ENCODE results near the gene UMODL1. TPM values are rescaled to one million over a fixed set of nuclear protein-coding genes. Genes with fewer than 3 reads are reported as not detected.

UMODL1 gene
- total RNA-seq, 1 experiment from 2014 or later = not detected

DNA sequence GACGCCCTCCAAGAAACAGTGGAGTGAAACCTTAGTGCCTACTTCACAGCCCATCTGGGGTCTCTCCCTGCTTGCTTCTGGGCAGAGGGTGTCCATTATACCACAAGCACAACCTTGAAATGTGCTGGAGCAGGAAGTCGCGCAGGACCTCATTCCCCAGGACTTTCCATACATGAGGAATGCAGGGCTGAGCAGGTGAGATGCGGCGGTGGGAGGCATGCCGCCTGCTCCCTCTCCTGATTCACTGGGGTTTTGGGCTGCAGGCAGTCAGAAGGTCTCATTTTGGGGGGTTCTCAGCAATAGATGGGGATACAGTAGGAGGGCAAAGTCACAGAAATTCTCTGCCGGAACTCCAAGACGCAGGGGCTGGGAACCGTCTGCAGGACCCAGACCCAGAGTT, 15.7 kb upstream of the UMODL1 start:
- H4K20me1 ChIP-seq (ENCODE audit: insufficient read depth) = no peaks in the 10 kb centered on the region
- ChIA-PET CTCF (no interaction called here), POLR2A (ENCODE audit: unreplicated experiment) (no interaction called here)
- intact Hi-C loops (cut with micrococcal nuclease; ENCODE audit: unreplicated experiment) = no loop called here
- H3K9me2 ChIP-seq (ENCODE audit: insufficient read depth) = no peaks in the 10 kb centered on the region
- H3K9me3 ChIP-seq (ENCODE audit: insufficient read depth, low read depth) = no peaks in the 10 kb centered on the region
- H3K79me2 ChIP-seq (ENCODE audit: low read depth) = no peaks in the 10 kb centered on the region
- no peak overlapping the region for H2AFZ ChIP-seq
- TF ChIP-seq, protein P1, sequence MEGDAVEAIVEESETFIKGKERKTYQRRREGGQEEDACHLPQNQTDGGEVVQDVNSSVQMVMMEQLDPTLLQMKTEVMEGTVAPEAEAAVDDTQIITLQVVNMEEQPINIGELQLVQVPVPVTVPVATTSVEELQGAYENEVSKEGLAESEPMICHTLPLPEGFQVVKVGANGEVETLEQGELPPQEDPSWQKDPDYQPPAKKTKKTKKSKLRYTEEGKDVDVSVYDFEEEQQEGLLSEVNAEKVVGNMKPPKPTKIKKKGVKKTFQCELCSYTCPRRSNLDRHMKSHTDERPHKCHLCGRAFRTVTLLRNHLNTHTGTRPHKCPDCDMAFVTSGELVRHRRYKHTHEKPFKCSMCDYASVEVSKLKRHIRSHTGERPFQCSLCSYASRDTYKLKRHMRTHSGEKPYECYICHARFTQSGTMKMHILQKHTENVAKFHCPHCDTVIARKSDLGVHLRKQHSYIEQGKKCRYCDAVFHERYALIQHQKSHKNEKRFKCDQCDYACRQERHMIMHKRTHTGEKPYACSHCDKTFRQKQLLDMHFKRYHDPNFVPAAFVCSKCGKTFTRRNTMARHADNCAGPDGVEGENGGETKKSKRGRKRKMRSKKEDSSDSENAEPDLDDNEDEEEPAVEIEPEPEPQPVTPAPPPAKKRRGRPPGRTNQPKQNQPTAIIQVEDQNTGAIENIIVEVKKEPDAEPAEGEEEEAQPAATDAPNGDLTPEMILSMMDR (conservative IDR thresholded peaks at IDR 0.05) = no peak
- TF ChIP-seq EZH2 (IDR thresholded peaks at IDR 0.05; ENCODE audit: low read depth) = no peak
- no peak for DNase-seq
- H3K4me3 ChIP-seq = no peak overlapping the region
- no peak overlapping the region for H3K27ac ChIP-seq
- H3K4me1 ChIP-seq (replicated peaks; ENCODE audit: insufficient read depth) = peaks cover 26% of the 10 kb centered on the region
- peaks cover 5% of the 10 kb centered on the region; the same call in 1 of the 2 replicates for H3K27me3 ChIP-seq (ENCODE audit: insufficient read depth, low read depth)
- BruUV-seq (replicated peaks) = no TSS peak
- no peaks in the 10 kb centered on the region for H3K36me3 ChIP-seq (ENCODE audit: low read depth)
- peaks cover 23% of the 10 kb centered on the region; the same call in 1 of the 2 replicates for H3F3A ChIP-seq (ENCODE audit: insufficient read depth, low read depth)
- H3K4me2 ChIP-seq = no peak overlapping the region

DNA sequence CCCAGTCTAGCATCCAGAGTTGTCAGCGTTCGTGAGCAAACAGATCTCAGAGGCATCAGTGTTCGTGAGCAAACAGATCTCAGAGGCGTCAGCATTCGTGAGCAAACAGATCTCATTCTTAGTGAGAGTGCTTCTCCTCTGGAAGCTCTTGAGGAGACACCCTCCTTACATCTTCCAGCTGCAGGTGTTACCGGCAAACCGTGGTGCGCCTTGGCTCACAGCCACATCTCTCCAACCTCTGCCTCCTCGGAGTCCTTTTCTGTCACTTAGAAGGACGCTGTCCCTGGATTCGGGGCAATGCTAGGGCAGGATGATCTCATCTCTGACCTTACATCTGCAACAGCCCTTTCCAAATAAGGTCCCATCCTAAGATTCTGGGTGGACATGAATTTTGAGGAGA, 14.6 kb upstream of the UMODL1 start:
- H3K9me2 ChIP-seq (ENCODE audit: insufficient read depth) = no peaks in the 10 kb centered on the region
- DNase-seq = peak in 1 of 2 experiments; percentile 26
- H3K27ac ChIP-seq = no peak overlapping the region
- no peaks in the 10 kb centered on the region for H3K9me3 ChIP-seq (ENCODE audit: insufficient read depth, low read depth)
- peaks cover 5% of the 10 kb centered on the region; the same call in 1 of the 2 replicates for H3K27me3 ChIP-seq (ENCODE audit: insufficient read depth, low read depth)
- peak overlapping the region; percentile 77 for H3K4me2 ChIP-seq
- H3K79me2 ChIP-seq (ENCODE audit: low read depth) = no peaks in the 10 kb centered on the region
- TF ChIP-seq, protein P1 (conservative IDR thresholded peaks at IDR 0.05) = no peak
- TF ChIP-seq EZH2 (IDR thresholded peaks at IDR 0.05; ENCODE audit: low read depth) = no peak
- intact Hi-C loops (cut with micrococcal nuclease; ENCODE audit: unreplicated experiment) = loop anchor here (2.0 kb wide), 1 partner anchor 38 kb away; no protein-coding TSS in a partner anchor
- H3K4me3 ChIP-seq = peak overlapping the region; percentile 51; the same call in 1 of the 2 replicates
- ChIA-PET POLR2A (ENCODE audit: unreplicated experiment) (no interaction called here), CTCF (no interaction called here)
- no peak overlapping the region for H2AFZ ChIP-seq
- H3K4me1 ChIP-seq (replicated peaks; ENCODE audit: insufficient read depth) = peaks cover 26% of the 10 kb centered on the region
- no TSS peak for BruUV-seq (replicated peaks)
- H3K36me3 ChIP-seq (ENCODE audit: low read depth) = no peaks in the 10 kb centered on the region
- peaks cover 23% of the 10 kb centered on the region; the same call in 1 of the 2 replicates for H3F3A ChIP-seq (ENCODE audit: insufficient read depth, low read depth)
- no peaks in the 10 kb centered on the region for H4K20me1 ChIP-seq (ENCODE audit: insufficient read depth)

DNA sequence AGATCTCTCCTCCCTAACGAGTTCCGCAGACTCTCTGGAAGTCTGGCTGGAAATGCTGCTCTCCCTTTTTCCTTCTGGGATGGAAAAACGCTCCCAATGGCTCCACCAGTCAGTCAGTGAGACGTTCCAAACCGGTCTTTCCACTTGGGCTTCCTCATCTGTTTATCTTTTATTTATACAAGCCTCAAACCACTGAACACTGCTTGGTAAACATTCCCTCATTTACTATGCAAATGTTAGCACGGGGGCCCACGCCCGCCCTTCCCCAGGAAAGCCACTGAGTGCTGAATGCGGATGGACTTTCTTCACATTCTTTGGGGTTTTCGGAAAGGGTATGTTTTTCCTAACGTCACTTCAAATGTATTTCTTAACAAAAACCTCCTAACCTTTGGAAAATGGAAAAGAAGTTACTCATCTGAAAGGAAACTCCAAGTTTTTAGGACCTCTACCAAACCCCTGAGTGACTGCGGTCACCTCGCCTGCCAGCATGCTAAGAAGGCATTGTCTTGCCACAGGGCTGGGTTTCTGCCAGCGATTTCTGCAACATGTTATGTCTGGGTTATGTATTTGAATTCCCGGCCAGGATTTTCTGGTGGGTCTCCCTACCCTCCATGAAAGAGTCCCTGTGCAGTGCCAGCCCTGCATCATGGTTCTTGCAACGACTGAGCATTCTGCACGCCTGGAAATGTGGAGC, 14.0 kb upstream of the UMODL1 start:
- ChIA-PET CTCF (no interaction called here), POLR2A (ENCODE audit: unreplicated experiment) (no interaction called here)
- Histone ChIP-seq H3K4me3 (peak overlapping the region; percentile 51; the same call in 1 of the 2 replicates), H3K27me3 (ENCODE audit: insufficient read depth, low read depth) (peaks cover 5% of the 10 kb centered on the region; the same call in 1 of the 2 replicates), H3K4me2 (peak overlapping the region; percentile 77), H2AFZ (no peak overlapping the region; the same call in 1 of the 2 replicates), H3F3A (ENCODE audit: insufficient read depth, low read depth) (peaks cover 23% of the 10 kb centered on the region; the same call in 1 of the 2 replicates), H3K4me1 (replicated peaks; ENCODE audit: insufficient read depth) (peaks cover 26% of the 10 kb centered on the region), H3K27ac (peak overlapping the region; percentile 32), H4K20me1 (ENCODE audit: insufficient read depth) (no peaks in the 10 kb centered on the region), H3K9me2 (ENCODE audit: insufficient read depth) (no peaks in the 10 kb centered on the region), H3K79me2 (ENCODE audit: low read depth) (no peaks in the 10 kb centered on the region), H3K36me3 (ENCODE audit: low read depth) (no peaks in the 10 kb centered on the region), H3K9me3 (ENCODE audit: insufficient read depth, low read depth) (no peaks in the 10 kb centered on the region)
- intact Hi-C loops (cut with micrococcal nuclease; ENCODE audit: unreplicated experiment) = loop anchor here (2.0 kb wide), 1 partner anchor 38 kb away; no protein-coding TSS in a partner anchor
- DNase-seq = peak; percentile 62 to 90
- no TSS peak for BruUV-seq (replicated peaks)
- TF ChIP-seq, protein P1 (conservative IDR thresholded peaks at IDR 0.05) = no peak
- TF ChIP-seq EZH2 (IDR thresholded peaks at IDR 0.05; ENCODE audit: low read depth) = no peak
